ENCODE data around the gene SLC9A1. TPM values are rescaled to one million over a fixed set of nuclear protein-coding genes. Genes with fewer than 3 reads are reported as not detected.

SLC9A1 gene
- polyA plus RNA-seq, 1 of the 3 experiments (the other 2 are of a cell fraction), result 11.4 TPM

GRCh38 chr1:27154991-27155781 is at the start of gene SLC9A1 (continued):
- TF ChIP-seq CHD2 (IDR thresholded peaks at IDR 0.05; ENCODE audit: low read length, partially characterized antibody) (peak; percentile 76), TCF12 (IDR thresholded peaks at IDR 0.05) (peak; percentile 46; the same call in 1 of the 2 replicates), ELF1 (IDR thresholded peaks at IDR 0.05) (peak; percentile 64; the same call in 1 of the 2 replicates), MAX (IDR thresholded peaks at IDR 0.05; ENCODE audit: low read depth) (peak; percentile 49; the same call in 1 of the 2 replicates), USF1 (IDR thresholded peaks at IDR 0.05; ENCODE audit: borderline replicate concordance, low read depth) (peak; percentile 30; the same call in 1 of the 2 replicates), NRF1 (IDR thresholded peaks at IDR 0.05; ENCODE audit: low read depth, low read length) (no peak), GABPA (IDR thresholded peaks at IDR 0.05; ENCODE audit: low read depth) (peak; percentile 47), GATA2 (CRISPR knock-in tag; IDR thresholded peaks at IDR 0.05) (no peak)

GRCh38 chr1:27203946-27204345 is 49.0 kb upstream of the SLC9A1 start:
- Histone ChIP-seq H3F3A (replicated peaks; ENCODE audit: insufficient read depth) (no peaks in the 10 kb centered on the region), H3K9me2 (no peaks in the 10 kb centered on the region), H3K4me1 (ENCODE audit: control insufficient read depth in 1 of 2, insufficient read depth in 2 of 2, low read depth in 1 of 2, low read length in 1 of 2) (no peaks in the 10 kb centered on the region), H3K27me3 (ENCODE audit: insufficient read depth) (no peaks in the 10 kb centered on the region), H3K36me3 (replicated peaks in 1 of 2; ENCODE audit: control insufficient read depth in 1 of 2, insufficient read depth in 2 of 2, low read length in 1 of 2) (no peaks in the 10 kb centered on the region), H4K20me1 (ENCODE audit: insufficient read depth) (no peaks in the 10 kb centered on the region), H3K4me3 (ENCODE audit: low read depth in 2 of 2, low read length in 1 of 2) (no peak overlapping the region), H3K27ac (ENCODE audit: low read depth in 2 of 2, low read length in 1 of 2) (no peak overlapping the region), H3K9me3 (no peaks in the 10 kb centered on the region), H2AFZ (ENCODE audit: low read depth) (no peak overlapping the region), H3K79me2 (ENCODE audit: insufficient read depth) (no peaks in the 10 kb centered on the region), H3K9ac (no peak overlapping the region), H3K4me2 (no peak overlapping the region)
- 78% methylated on average over 1 of the region's 1 CpG for WGBS (ENCODE audit: low lambda C conversion rate)
- POLR2A ChIA-PET, result no interaction called here
- CTCF ChIA-PET, result interaction anchor here (2.8 kb wide), 1 partner anchor 93 kb away, joined by 10 read pairs; no protein-coding TSS in a partner anchor
- DNase-seq, result no peak
- TF ChIP-seq SIN3A (IDR thresholded peaks at IDR 0.05; ENCODE audit: borderline replicate concordance, low read depth, low read length) (no peak), IRF3 (IDR thresholded peaks at IDR 0.05; ENCODE audit: low read depth, low read length) (no peak), RXRA (IDR thresholded peaks at IDR 0.05; ENCODE audit: borderline replicate concordance, low read depth) (no peak), EZH2phosphoT487 (IDR thresholded peaks at IDR 0.05; ENCODE audit: borderline replicate concordance, low read depth) (no peak), USF2 (IDR thresholded peaks at IDR 0.05; ENCODE audit: borderline replicate concordance, low read depth, low read length) (no peak), POLR2AphosphoS5 (IDR thresholded peaks at IDR 0.05; ENCODE audit: low read depth, low read length) (no peak), RFX5 (IDR thresholded peaks at IDR 0.05; ENCODE audit: low read length) (no peak), SMC3 (IDR thresholded peaks at IDR 0.05; ENCODE audit: low read depth, low read length) (no peak), YY1 (IDR thresholded peaks at IDR 0.05; ENCODE audit: low read depth) (no peak), CHD2 (IDR thresholded peaks at IDR 0.05; ENCODE audit: low read length, partially characterized antibody) (no peak), MEF2A (IDR thresholded peaks at IDR 0.05; ENCODE audit: borderline replicate concordance, low read depth) (no peak)
